Tibial nerve (tissue), 3 donors: ENCODE measurements around the gene MAGEB17.

Source experiments
- POLR2A ChIP-seq, 2 donors: fragments of 450-650 bp; IDR thresholded peaks; one replicate each; pipeline ENCODE4 v1.6.1; 2017; ENCODE audit warnings: antibody characterized with exemption in 2 of 2, mild to moderate bottlenecking in 2 of 2, moderate library complexity in 2 of 2
- TF ChIP-seq, protein P1 (sequence below), 5 experiments: fragments of 200-600 bp in 3 of 5; fragments of 450-650 bp in 2 of 5; sonication (generic) in 3 of 5; IDR thresholded peaks; one replicate each; pipeline ENCODE4 v1.5.1; 2016 to 2019; ENCODE audit warnings: antibody characterized with exemption in 5 of 5, mild to moderate bottlenecking in 3 of 5, moderate library complexity in 2 of 5

DNA sequence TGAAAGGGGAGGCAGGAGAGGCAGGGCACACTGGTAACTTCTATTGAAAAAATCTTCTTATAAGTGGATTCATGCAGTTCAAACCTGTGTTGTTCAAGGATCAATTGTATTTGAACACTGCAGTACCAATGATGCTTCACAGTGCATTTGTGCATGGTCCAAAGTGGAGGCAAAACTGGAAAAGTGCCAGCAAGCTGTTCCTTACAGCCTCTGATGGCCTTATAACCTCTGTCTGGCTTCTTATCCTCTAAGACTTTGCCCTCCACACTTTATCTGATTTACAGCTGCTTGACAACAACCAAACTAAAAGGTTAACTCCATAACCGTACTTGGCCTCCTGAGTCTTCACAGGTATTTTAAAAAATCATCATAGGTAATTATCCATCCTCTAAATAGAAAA, 40.4 kb downstream of the MAGEB17 start:
- TF ChIP-seq, protein P1, sequence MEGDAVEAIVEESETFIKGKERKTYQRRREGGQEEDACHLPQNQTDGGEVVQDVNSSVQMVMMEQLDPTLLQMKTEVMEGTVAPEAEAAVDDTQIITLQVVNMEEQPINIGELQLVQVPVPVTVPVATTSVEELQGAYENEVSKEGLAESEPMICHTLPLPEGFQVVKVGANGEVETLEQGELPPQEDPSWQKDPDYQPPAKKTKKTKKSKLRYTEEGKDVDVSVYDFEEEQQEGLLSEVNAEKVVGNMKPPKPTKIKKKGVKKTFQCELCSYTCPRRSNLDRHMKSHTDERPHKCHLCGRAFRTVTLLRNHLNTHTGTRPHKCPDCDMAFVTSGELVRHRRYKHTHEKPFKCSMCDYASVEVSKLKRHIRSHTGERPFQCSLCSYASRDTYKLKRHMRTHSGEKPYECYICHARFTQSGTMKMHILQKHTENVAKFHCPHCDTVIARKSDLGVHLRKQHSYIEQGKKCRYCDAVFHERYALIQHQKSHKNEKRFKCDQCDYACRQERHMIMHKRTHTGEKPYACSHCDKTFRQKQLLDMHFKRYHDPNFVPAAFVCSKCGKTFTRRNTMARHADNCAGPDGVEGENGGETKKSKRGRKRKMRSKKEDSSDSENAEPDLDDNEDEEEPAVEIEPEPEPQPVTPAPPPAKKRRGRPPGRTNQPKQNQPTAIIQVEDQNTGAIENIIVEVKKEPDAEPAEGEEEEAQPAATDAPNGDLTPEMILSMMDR (IDR thresholded peaks at IDR 0.05) = no peak
- TF ChIP-seq POLR2A (IDR thresholded peaks at IDR 0.05) = no peak
